GM12891 (cell line): ENCODE results near the gene PLA2G5.

Experiments
- POLR2A ChIP-seq: IDR thresholded peaks from 2 replicates; pipeline ENCODE4 v1.6.1; 2011; ENCODE audit warnings: low read depth, low read length, control low read depth
- POLR2AphosphoS5 ChIP-seq: IDR thresholded peaks from 2 replicates; pipeline ENCODE4 v1.6.1; 2011; ENCODE audit warnings: low read depth, low read length, control low read depth
- SPI1 ChIP-seq: IDR thresholded peaks from 2 replicates; pipeline ENCODE4 v1.6.1; 2011; ENCODE audit warnings: low read depth, low read length, control low read depth
- TAF1 ChIP-seq: IDR thresholded peaks from 2 replicates; pipeline ENCODE4 v1.6.1; 2011; ENCODE audit warnings: low read depth, low read length, control low read depth

GRCh38 chr1:20137604-20138003 is 67.6 kb downstream of the PLA2G5 start:
- TF ChIP-seq POLR2A (no peak), POLR2AphosphoS5 (no peak), TAF1 (no peak), SPI1 (no peak)
